H1 (cell line): Measurements from ENCODE around the gene OSBPL6. TPM values are rescaled to one million over a fixed set of nuclear protein-coding genes. Genes with fewer than 3 reads are reported as not detected.

Source experiments
- EZH2 ChIP-seq: fragments of 200-600 bp; sonication (generic); IDR thresholded peaks from 2 replicates; pipeline ENCODE4 v1.7.1; 2012; ENCODE audit warnings: low read depth, mild to moderate bottlenecking, moderate library complexity, low read length, inconsistent platforms; ENCODE audit not compliant: severe bottlenecking
- KDM5A ChIP-seq: fragments of 200-600 bp; IDR thresholded peaks from 2 replicates; pipeline ENCODE4 v1.7.1; 2012; ENCODE audit warnings: mild to moderate bottlenecking, low read length, inconsistent platforms, mixed read lengths
- SP2 ChIP-seq: IDR thresholded peaks from 2 replicates; pipeline ENCODE4 v1.6.1; 2012; ENCODE audit warnings: mild to moderate bottlenecking, low read length, inconsistent platforms
- polyA plus RNA-seq, 7 experiments: library from polyadenylated mRNA; depleted of rRNA in 3 of 7; stranded (reverse) in 5 of 7; unstranded in 2 of 7; fragments of >200 nt in 5 of 7; fragments of 200-250 nt in 2 of 7; gene quantifications; 1 replicate in 5 of 7; 2 replicates in 1 of 7; 4 replicates in 1 of 7; pipeline versions ENCODE4 v1.2.1 to v1.2.3, GENCODE V29; 2011 to 2013; ENCODE audit warnings: missing spikeins in 2 of 7, mixed read lengths in 2 of 7
- total RNA-seq: library from RNA; stranded (reverse); fragmentation: NEBNext Ultra II Directional; extraction: Animal tissue kit (Norgen Biotek cat#: 25700); gene quantifications from 2 replicates; pipeline ENCODE4 v1.2.1, GENCODE V29; 2021

Gene OSBPL6
- total and polyA plus RNA-seq, 2 of the 8 experiments (the other 6 are each of a cell fraction or from before 2014, with no cell fraction given): 1.7 to 5.6 TPM

GRCh38 chr2:178250429-178250828, 56.1 kb downstream of the OSBPL6 start (continued):
- no peak for TF ChIP-seq SP2
- no peak for TF ChIP-seq EZH2
- TF ChIP-seq KDM5A: no peak
